Spleen (tissue), 7 donors: ENCODE measurements around the gene TAS2R8.

Experiments
- POLR2A ChIP-seq, 3 donors: fragments of 450-650 bp; IDR thresholded peaks; one replicate each; pipeline ENCODE4 v1.5.1; 2017; ENCODE audit warnings: antibody characterized with exemption in 3 of 3, mild to moderate bottlenecking in 1 of 3
- POLR2AphosphoS5 ChIP-seq, 3 donors: sonication (generic); formaldehyde crosslinking; IDR thresholded peaks; one replicate each; pipeline ENCODE4 v1.5.1; 2017; ENCODE audit warnings: antibody characterized with exemption in 3 of 3
- TF ChIP-seq, protein P1 (sequence below), 11 experiments: fragments of 200-600 bp in 7 of 11; fragments of 450-650 bp in 4 of 11; sonication (generic) in 4 of 11; IDR thresholded peaks in 8 of 11; conservative IDR thresholded peaks in 3 of 11; 1 replicate in 7 of 11; 2 replicates in 4 of 11; pipeline versions ENCODE4 v1.4.0 to v1.8.0; 2016 to 2021; ENCODE audit warnings: antibody characterized with exemption in 11 of 11, inconsistent platforms in 4 of 11, mild to moderate bottlenecking in 1 of 11
- donor health status: DM: no; HTN: no; CAD: no; lungs with moderate emphysema.
- donor health status: DM: no; HTN: no; CAD: no.
- donor health status: DM: no; HTN: no; CAD: no.

DNA sequence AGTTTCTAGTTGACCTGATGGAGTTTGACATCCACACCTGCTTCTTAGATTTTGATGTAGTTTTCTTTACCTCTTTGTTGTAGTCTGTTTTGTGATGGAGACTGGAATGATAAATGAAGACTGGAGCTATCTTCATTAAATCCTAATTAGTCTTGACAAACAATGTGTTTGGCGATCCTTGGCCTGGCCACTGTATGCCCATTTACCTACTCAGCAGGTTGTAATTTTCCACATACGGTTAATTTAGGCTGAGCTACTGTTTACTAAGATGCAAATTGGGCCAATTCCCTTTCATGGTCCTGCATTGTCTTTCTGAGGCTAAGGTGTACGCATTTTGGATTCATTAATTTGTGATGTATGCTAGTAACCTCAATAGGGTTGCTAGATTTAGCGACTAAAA, 4.5 kb downstream of the TAS2R8 start, which contains the start of gene TAS2R7:
- TF ChIP-seq, protein P1, sequence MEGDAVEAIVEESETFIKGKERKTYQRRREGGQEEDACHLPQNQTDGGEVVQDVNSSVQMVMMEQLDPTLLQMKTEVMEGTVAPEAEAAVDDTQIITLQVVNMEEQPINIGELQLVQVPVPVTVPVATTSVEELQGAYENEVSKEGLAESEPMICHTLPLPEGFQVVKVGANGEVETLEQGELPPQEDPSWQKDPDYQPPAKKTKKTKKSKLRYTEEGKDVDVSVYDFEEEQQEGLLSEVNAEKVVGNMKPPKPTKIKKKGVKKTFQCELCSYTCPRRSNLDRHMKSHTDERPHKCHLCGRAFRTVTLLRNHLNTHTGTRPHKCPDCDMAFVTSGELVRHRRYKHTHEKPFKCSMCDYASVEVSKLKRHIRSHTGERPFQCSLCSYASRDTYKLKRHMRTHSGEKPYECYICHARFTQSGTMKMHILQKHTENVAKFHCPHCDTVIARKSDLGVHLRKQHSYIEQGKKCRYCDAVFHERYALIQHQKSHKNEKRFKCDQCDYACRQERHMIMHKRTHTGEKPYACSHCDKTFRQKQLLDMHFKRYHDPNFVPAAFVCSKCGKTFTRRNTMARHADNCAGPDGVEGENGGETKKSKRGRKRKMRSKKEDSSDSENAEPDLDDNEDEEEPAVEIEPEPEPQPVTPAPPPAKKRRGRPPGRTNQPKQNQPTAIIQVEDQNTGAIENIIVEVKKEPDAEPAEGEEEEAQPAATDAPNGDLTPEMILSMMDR (IDR thresholded peaks at IDR 0.05 in 8 of 11, conservative IDR thresholded peaks at IDR 0.05 in 3 of 11): no peak
- TF ChIP-seq POLR2A (IDR thresholded peaks at IDR 0.05) (no peak), POLR2AphosphoS5 (IDR thresholded peaks at IDR 0.05) (no peak)
